GM21619 (cell line): ENCODE data around the gene DCC.

Experiments used
- ATAC-seq: cut with Tn5 transposase; IDR thresholded peaks from one replicate; pipeline ENCODE4 v1.9.1; 2021; ENCODE audit not compliant: unreplicated experiment

DCC gene

GRCh38 chr18:52902188-52902587 lies 562.2 kb downstream of the DCC start:
- ATAC-seq: no peak

- ATAC-seq: no peak
Observed at GRCh38 chr18:52903857-52904256, 563.9 kb downstream of the DCC start.

GRCh38 chr18:52907543-52908308 lies 567.7 kb downstream of the DCC start:
- ATAC-seq: no peak

GRCh38 chr18:52914148-52914547 lies 574.2 kb downstream of the DCC start:
- no peak for ATAC-seq

- ATAC-seq: no peak
Observed at GRCh38 chr18:52920665-52921064, 580.7 kb downstream of the DCC start.

- no peak for ATAC-seq
Observed at GRCh38 chr18:52933356-52933755, 593.4 kb downstream of the DCC start.

GRCh38 chr18:52936931-52937330 lies 596.9 kb downstream of the DCC start:
- ATAC-seq: no peak

GRCh38 chr18:52937840-52938239 lies 597.8 kb downstream of the DCC start:
- no peak for ATAC-seq

- ATAC-seq: no peak
Observed at GRCh38 chr18:52945552-52945951, 605.6 kb downstream of the DCC start.

GRCh38 chr18:52948868-52949444 lies 609.0 kb downstream of the DCC start:
- ATAC-seq: no peak

GRCh38 chr18:52950155-52950554 lies 610.2 kb downstream of the DCC start:
- ATAC-seq: no peak

GRCh38 chr18:52953387-52953786 lies 613.4 kb downstream of the DCC start:
- no peak for ATAC-seq

GRCh38 chr18:52963481-52963880 lies 623.5 kb downstream of the DCC start:
- ATAC-seq: no peak

- ATAC-seq: no peak
Observed at GRCh38 chr18:52970686-52971085, 630.7 kb downstream of the DCC start.

- ATAC-seq: no peak
Observed at GRCh38 chr18:52971097-52971496, 631.1 kb downstream of the DCC start.

GRCh38 chr18:52979892-52980291 lies 639.9 kb downstream of the DCC start:
- ATAC-seq: no peak

GRCh38 chr18:52991246-52991645 lies 651.2 kb downstream of the DCC start:
- no peak for ATAC-seq

GRCh38 chr18:52992041-52992440 lies 652.0 kb downstream of the DCC start:
- ATAC-seq: no peak

GRCh38 chr18:52995875-52996274 lies 655.9 kb downstream of the DCC start:
- no peak for ATAC-seq

- no peak for ATAC-seq
Observed at GRCh38 chr18:52999633-53000032, 659.6 kb downstream of the DCC start.

- ATAC-seq: no peak
Observed at GRCh38 chr18:53004798-53005197, 664.8 kb downstream of the DCC start.

GRCh38 chr18:53018791-53019190 lies 678.8 kb downstream of the DCC start:
- ATAC-seq: no peak

GRCh38 chr18:53025247-53025646 lies 685.2 kb downstream of the DCC start:
- ATAC-seq: no peak
